Measurements from ENCODE around the gene IGF2R.
"Not testable (repeated sequence)": the region's sequence is repeated elsewhere in the genome, so short reads cannot be mapped to it uniquely, and the experiment has no call there.

IGF2R gene

GRCh38 chr6:160078883-160079685 is 110.2 kb downstream of the IGF2R start:
- no peak for DNase-seq

GRCh38 chr6:160079686-160080043 is 110.8 kb downstream of the IGF2R start:
- no peak for DNase-seq

GRCh38 chr6:160080097-160080496 is 111.2 kb downstream of the IGF2R start:
- DNase-seq, result no peak

- no peak for DNase-seq
Measured at GRCh38 chr6:160081398-160081797, 112.5 kb downstream of the IGF2R start.

- DNase-seq, result no peak
Measured at GRCh38 chr6:160082627-160083026, 113.7 kb downstream of the IGF2R start.

- no peak for DNase-seq
Measured at GRCh38 chr6:160084198-160084776, 115.4 kb downstream of the IGF2R start.

- DNase-seq, result no peak
Measured at GRCh38 chr6:160085226-160085625, 116.3 kb downstream of the IGF2R start.

GRCh38 chr6:160085713-160086505 is 117.0 kb downstream of the IGF2R start:
- DNase-seq, result no peak

- no peak for DNase-seq
Measured at GRCh38 chr6:160086754-160087153, 117.9 kb downstream of the IGF2R start.

- DNase-seq, result no peak
Measured at GRCh38 chr6:160088069-160088783, 119.3 kb downstream of the IGF2R start.

- no peak for DNase-seq
Measured at GRCh38 chr6:160088784-160089533, 120.1 kb downstream of the IGF2R start.

- DNase-seq, result no peak
Measured at GRCh38 chr6:160089534-160089897, 120.6 kb downstream of the IGF2R start.

- DNase-seq, result not testable (repeated sequence)
Measured at GRCh38 chr6:160090442-160091239, 121.8 kb downstream of the IGF2R start.

GRCh38 chr6:160092176-160092575 is 123.3 kb downstream of the IGF2R start:
- not testable (repeated sequence) for DNase-seq

- no peak for DNase-seq
Measured at GRCh38 chr6:160092602-160093001, 123.7 kb downstream of the IGF2R start.

GRCh38 chr6:160093061-160093460 is 124.2 kb downstream of the IGF2R start:
- no peak for DNase-seq

GRCh38 chr6:160093946-160094345 is 125.1 kb downstream of the IGF2R start:
- DNase-seq, result no peak

GRCh38 chr6:160095146-160095845 is 126.4 kb downstream of the IGF2R start:
- DNase-seq, result no peak

GRCh38 chr6:160101277-160102205 is 132.7 kb downstream of the IGF2R start:
- DNase-seq, result no peak

GRCh38 chr6:160102399-160102798 is 133.5 kb downstream of the IGF2R start:
- DNase-seq, result no peak
